A673 (cell line): ENCODE measurements around the gene CMTM7.

ENCODE experiments used
- CTCF ChIP-seq: fragments of 300-800, 200-600 bp; sonication (generic); conservative IDR thresholded peaks from 2 replicates; pipeline ENCODE4 v1.5.1; 2017; ENCODE audit warnings: low read depth, mild to moderate bottlenecking, antibody characterized with exemption, low read length, moderate library complexity, mixed read lengths
- EZH2 ChIP-seq: fragments of 200-600 bp; sonication (generic); IDR thresholded peaks from 2 replicates; pipeline ENCODE4 v1.6.1; 2017; ENCODE audit warnings: borderline replicate concordance, low read depth, mild to moderate bottlenecking, mixed read lengths, antibody characterized with exemption, low read length; ENCODE audit not compliant: poor library complexity, severe bottlenecking

GRCh38 chr3:32500231-32500630 is 108.6 kb downstream of the CMTM7 start:
- no peak for TF ChIP-seq EZH2
- no peak for TF ChIP-seq CTCF
